ENCODE results near the gene ZNF800. TPM values are rescaled to one million over a fixed set of nuclear protein-coding genes. Genes with fewer than 3 reads are reported as not detected.

The ZNF800 gene
- total RNA-seq, 1 donor: 37.5 TPM

DNA sequence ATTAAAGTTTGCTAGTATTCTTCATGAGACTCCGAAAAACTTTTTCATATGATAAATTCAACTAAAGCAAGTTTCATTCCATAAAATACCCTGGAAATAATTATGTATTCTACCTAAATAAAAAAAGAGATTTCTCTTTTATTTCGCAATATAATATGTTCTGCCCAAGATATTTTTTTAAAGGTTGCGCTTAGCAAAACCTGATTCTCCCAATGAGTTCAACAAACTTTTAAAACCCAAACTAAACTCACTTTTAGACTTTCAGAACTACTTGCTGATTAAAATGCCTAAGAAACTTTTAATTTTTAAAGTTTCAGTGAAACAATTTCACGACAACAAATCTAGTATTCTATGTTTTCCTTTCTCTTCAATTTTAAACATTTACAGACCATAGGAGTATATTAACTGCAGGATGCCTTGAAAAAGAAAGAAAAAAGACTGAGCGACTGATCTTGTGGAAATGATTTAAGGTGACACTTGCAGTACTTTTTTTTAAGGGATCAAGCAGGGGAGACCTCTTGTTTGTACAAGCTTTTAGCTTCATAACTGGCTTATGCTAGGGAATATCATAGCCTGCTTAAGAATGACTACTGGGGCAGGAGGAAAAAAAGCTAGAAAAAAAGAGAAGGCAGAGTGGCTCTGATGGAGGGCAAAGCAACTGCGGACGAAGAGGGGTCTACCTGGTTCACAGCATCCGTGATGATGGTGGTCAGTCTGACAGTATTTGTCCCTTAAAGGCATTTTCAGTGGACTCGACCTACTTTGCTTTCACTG lies 1.5 kb downstream of the ZNF800 start:
- TF ChIP-seq, protein P1, sequence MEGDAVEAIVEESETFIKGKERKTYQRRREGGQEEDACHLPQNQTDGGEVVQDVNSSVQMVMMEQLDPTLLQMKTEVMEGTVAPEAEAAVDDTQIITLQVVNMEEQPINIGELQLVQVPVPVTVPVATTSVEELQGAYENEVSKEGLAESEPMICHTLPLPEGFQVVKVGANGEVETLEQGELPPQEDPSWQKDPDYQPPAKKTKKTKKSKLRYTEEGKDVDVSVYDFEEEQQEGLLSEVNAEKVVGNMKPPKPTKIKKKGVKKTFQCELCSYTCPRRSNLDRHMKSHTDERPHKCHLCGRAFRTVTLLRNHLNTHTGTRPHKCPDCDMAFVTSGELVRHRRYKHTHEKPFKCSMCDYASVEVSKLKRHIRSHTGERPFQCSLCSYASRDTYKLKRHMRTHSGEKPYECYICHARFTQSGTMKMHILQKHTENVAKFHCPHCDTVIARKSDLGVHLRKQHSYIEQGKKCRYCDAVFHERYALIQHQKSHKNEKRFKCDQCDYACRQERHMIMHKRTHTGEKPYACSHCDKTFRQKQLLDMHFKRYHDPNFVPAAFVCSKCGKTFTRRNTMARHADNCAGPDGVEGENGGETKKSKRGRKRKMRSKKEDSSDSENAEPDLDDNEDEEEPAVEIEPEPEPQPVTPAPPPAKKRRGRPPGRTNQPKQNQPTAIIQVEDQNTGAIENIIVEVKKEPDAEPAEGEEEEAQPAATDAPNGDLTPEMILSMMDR (IDR thresholded peaks at IDR 0.05; ENCODE audit: insufficient read depth, low read length): no peak
- peak overlapping the region; percentile 82 for H3K4me3 ChIP-seq (ENCODE audit: low read depth, low read length)
- no peak for DNase-seq (ENCODE audit: low read depth)

DNA sequence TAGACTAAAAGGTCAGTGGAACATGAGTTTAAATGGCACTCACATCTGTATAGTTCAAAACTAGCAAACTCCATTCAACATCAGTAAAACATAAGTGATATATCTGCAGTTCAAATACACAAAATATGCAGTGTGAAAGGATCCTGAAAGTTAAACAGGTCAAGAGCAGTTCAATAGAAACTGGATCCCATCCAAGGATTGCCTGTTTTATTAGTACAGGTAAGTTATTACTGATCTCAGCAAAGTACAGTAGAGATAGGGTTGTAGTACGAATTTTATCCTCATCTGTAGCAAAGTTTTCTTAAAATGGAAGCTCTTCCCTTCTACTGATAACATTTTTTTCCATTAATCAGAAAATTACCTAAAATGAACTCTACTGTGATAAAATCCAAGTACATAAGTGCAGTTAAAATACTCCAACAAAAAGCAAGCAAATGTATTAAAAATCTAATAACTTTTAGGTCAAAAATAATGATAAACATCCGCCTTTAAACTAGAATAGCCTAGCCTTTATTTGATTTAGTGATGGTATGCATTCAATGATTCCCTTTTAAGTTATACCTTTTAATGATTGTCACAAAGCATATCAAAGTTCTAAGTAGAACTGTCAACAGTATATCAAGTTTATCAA lies 2.2 kb downstream of the ZNF800 start:
- no peak overlapping the region for H3K4me3 ChIP-seq (ENCODE audit: low read depth, low read length)
- no peak for DNase-seq (ENCODE audit: low read depth)
- TF ChIP-seq, protein P1 (IDR thresholded peaks at IDR 0.05; ENCODE audit: insufficient read depth, low read length): no peak

DNA sequence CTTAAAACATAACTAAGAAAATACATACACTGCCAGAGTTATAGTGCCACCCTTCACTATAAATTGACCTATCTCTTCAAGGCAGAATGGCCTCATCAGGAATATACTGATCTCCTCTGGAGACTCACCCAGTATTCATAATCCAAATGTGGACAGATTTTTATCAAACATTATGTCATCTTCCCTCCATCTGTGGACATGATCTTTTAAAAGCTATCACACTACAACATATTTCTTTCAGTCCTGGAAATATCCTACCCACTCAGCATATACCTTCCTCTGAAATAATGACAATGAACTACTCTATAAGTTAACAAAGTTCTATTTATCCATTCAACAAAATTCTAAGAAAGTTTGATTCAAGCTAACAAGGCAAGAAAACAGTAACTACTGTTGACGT lies 3.2 kb downstream of the ZNF800 start:
- no peak overlapping the region for H3K4me3 ChIP-seq (ENCODE audit: low read depth, low read length)
- DNase-seq (ENCODE audit: low read depth): no peak
- TF ChIP-seq, protein P1 (IDR thresholded peaks at IDR 0.05; ENCODE audit: insufficient read depth, low read length): no peak

DNA sequence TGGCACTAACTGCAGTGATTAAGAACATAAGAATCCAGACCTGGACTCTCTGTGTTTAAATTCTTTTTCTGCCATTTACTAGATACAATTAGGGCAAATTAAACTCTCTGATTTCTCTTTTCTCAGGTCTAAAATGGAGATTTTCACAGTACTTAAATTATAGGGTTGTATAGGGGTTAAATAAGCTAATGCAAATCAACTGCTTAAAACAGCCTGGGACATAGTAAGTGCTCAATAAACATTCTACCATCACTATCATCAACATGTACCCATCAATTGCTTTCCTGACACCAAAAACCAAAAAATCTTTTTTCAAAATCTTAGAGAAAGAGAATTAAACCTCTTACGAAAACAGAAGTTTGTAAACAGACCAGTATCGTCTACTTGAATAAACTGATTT lies 4.5 kb downstream of the ZNF800 start:
- peak; percentile 13 for DNase-seq (ENCODE audit: low read depth)
- TF ChIP-seq, protein P1 (IDR thresholded peaks at IDR 0.05; ENCODE audit: insufficient read depth, low read length): no peak
- H3K4me3 ChIP-seq (ENCODE audit: low read depth, low read length): no peak overlapping the region

DNA sequence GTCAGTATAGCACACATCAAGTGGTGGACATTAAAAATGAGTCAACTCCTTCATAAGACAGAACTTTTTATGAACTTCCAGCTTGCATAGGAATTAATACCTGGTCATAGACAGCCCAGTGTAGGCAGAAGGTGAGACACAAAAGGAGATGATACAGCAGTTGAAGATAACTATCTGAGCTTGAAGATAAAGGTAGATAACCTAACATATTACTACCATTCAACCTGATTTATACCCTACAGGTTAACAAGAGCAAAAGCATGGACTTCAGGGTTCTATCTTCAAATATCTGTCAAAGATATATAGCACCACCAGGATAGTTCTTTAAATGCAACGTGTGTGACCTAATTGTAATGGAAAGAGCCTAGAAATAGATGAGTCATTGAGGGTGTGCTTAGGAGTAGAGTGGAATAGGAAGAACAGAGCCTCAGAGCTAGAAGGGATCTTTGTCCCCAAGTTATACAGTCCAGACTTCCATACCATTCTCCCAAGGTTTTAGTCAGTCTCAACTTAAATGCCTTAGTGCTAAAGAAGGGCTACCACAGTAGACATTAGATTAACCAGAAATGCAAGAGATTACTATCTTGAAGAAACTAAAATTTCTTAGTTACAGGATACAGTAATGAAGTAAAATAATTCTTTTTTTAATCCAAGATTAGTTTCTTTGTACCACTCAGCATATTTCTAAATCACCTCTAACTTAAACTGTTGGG lies 9.2 kb downstream of the ZNF800 start:
- TF ChIP-seq, protein P1 (IDR thresholded peaks at IDR 0.05; ENCODE audit: insufficient read depth, low read length): no peak
- H3K4me3 ChIP-seq (ENCODE audit: low read depth, low read length): no peak overlapping the region
- peak; percentile 2 for DNase-seq (ENCODE audit: low read depth)

DNA sequence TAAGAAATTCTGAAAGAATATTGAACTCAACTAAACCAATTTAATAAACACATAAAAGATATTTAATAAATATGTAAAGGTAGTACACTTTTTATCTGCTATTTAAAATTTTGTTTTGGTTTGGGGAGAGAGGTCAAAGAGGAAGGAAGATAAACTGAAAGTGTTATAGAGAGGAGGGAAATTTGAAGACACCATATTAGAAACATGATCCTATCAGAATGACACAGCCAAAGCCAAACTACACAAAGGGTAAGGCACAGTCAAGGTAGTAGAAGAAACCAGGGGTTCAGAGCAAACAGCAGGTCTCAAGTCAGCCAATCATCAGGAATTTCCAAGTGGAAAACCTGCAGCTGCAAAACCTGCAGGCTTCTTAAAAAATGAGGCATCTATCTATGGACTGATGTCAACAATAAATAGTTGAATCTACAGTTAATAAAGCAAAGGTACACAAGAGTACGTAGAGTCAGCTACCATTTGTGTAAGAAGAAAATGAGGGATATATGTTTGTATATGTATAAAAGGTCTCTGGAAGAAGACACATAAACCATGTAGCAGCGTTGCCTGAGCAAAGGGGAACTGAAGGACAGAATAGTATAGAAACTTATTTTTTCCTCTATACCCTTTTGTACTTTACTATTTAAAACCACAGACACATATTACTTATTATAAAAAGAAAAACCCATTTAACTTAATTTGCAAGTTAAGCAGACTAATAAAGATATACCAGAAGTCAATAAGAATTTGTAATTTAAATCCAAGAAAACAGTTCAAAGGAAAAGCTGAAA lies 10.0 kb downstream of the ZNF800 start:
- no peak for DNase-seq (ENCODE audit: low read depth)
- TF ChIP-seq, protein P1 (IDR thresholded peaks at IDR 0.05; ENCODE audit: insufficient read depth, low read length): no peak
- H3K4me3 ChIP-seq (ENCODE audit: low read depth, low read length): no peak overlapping the region
